Measurements from ENCODE around the gene FAM120B.

Gene FAM120B

GRCh38 chr6:170452767-170453545, 146.4 kb downstream of the FAM120B start:
- Histone ChIP-seq H3K4me1 (ENCODE audit: control insufficient read depth, insufficient read depth, low read length) (no peaks in the 10 kb centered on the region), H3K36me3 (ENCODE audit: control insufficient read depth in 2 of 2, insufficient read depth in 2 of 2, low read length in 2 of 2) (no peaks in the 10 kb centered on the region), H3K27ac (ENCODE audit: low read length) (no peak overlapping the region), H3K27me3 (ENCODE audit: control insufficient read depth in 1 of 2, insufficient read depth in 2 of 2, low read length in 2 of 2) (no peaks in the 10 kb centered on the region), H3K4me3 (ENCODE audit: low read length in 2 of 2) (no peak overlapping the region), H3K9me3 (ENCODE audit: control insufficient read depth in 2 of 2, low read length in 2 of 2) (no peaks in the 10 kb centered on the region), H3K9ac (ENCODE audit: low read length in 2 of 2) (no peak overlapping the region)

GRCh38 chr6:170453586-170454511, 147.3 kb downstream of the FAM120B start:
- Histone ChIP-seq H3K27me3 (ENCODE audit: control insufficient read depth in 1 of 2, insufficient read depth in 2 of 2, low read length in 2 of 2) (no peaks in the 10 kb centered on the region), H3K4me3 (ENCODE audit: low read length in 2 of 2) (no peak overlapping the region), H3K9ac (ENCODE audit: low read length in 2 of 2) (no peak overlapping the region), H3K4me1 (ENCODE audit: control insufficient read depth, insufficient read depth, low read length) (no peaks in the 10 kb centered on the region), H3K27ac (ENCODE audit: low read length) (no peak overlapping the region), H3K9me3 (ENCODE audit: control insufficient read depth in 2 of 2, low read length in 2 of 2) (no peaks in the 10 kb centered on the region), H3K36me3 (ENCODE audit: control insufficient read depth in 2 of 2, insufficient read depth in 2 of 2, low read length in 2 of 2) (no peaks in the 10 kb centered on the region)

- H3K27me3 ChIP-seq (ENCODE audit: control insufficient read depth in 1 of 2, insufficient read depth in 2 of 2, low read length in 2 of 2): no peaks in the 10 kb centered on the region
- H3K9me3 ChIP-seq (ENCODE audit: control insufficient read depth in 2 of 2, low read length in 2 of 2): no peaks in the 10 kb centered on the region
- no peak overlapping the region for H3K4me3 ChIP-seq (ENCODE audit: low read length in 2 of 2)
- no peaks in the 10 kb centered on the region for H3K36me3 ChIP-seq (ENCODE audit: control insufficient read depth in 2 of 2, insufficient read depth in 2 of 2, low read length in 2 of 2)
- no peak overlapping the region for H3K27ac ChIP-seq (ENCODE audit: low read length)
- H3K4me1 ChIP-seq (ENCODE audit: control insufficient read depth, insufficient read depth, low read length): no peaks in the 10 kb centered on the region
- no peak overlapping the region for H3K9ac ChIP-seq (ENCODE audit: low read length in 2 of 2)
Observed at GRCh38 chr6:170454512-170455285, 148.1 kb downstream of the FAM120B start.

DNA sequence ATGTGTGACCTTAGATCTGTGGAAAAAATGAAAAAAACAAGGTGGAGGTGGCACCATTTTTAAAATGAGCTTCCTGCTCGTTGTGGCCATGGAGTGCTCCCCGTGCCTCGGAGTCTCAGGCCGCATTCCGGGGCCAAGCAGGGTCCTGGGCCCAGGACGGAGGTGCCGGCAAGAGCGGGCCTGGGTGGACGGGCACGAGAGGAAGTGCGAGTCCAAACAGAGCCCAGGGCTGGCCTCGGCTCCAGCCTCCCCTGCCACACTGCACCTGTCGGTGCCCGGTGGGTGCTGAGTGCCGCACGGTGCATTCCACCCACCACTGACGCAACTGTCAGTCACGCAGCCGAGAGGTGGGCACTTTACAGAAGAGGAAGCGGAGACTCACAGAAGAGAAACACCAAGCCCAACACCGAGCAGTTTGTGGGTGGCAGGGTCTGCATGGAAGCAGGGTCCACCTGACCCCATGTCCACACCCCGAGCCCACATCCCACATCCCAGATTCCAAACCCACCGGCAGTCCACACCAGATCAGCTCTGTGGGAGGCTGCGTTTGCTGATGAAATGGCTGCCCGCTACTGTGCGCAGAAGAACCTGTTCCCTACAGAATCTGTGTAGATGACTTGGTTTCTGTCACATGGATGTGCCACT, 148.9 kb downstream of the FAM120B start:
- Histone ChIP-seq H3K4me1 (ENCODE audit: control insufficient read depth, insufficient read depth, low read length) (no peaks in the 10 kb centered on the region), H3K27me3 (ENCODE audit: control insufficient read depth in 1 of 2, insufficient read depth in 2 of 2, low read length in 2 of 2) (no peaks in the 10 kb centered on the region), H3K36me3 (ENCODE audit: control insufficient read depth in 2 of 2, insufficient read depth in 2 of 2, low read length in 2 of 2) (no peaks in the 10 kb centered on the region), H3K9me3 (ENCODE audit: control insufficient read depth in 2 of 2, low read length in 2 of 2) (no peaks in the 10 kb centered on the region), H3K4me3 (ENCODE audit: low read length in 2 of 2) (no peak overlapping the region), H3K9ac (ENCODE audit: low read length in 2 of 2) (no peak overlapping the region), H3K27ac (ENCODE audit: low read length) (no peak overlapping the region)

DNA sequence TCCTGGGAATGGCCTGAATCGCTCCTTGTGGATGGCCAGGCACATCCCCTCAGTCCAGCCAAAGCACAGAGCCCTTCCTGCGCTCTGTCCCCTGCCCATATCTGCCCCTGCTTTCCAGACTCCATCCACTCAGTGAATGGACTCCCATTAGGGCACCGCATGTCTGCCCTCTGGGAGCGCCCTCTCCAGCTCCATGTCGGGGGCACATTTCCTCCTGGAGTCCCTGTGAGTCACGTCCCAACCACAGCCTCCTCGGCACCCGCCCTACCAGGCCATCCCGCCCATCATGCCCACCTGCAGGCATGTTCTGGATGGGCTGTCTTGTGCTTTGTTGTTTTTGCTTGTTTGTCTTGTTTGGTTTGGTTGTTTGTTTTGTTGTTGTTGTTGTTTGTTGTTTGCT, 149.8 kb downstream of the FAM120B start:
- H3K9ac ChIP-seq (ENCODE audit: low read length in 2 of 2): no peak overlapping the region
- no peaks in the 10 kb centered on the region for H3K4me1 ChIP-seq (ENCODE audit: control insufficient read depth, insufficient read depth, low read length)
- no peaks in the 10 kb centered on the region for H3K36me3 ChIP-seq (ENCODE audit: control insufficient read depth in 2 of 2, insufficient read depth in 2 of 2, low read length in 2 of 2)

More for the DNA sequence above, 149.8 kb downstream of the FAM120B start:
- Histone ChIP-seq H3K27me3 (ENCODE audit: control insufficient read depth in 1 of 2, insufficient read depth in 2 of 2, low read length in 2 of 2) (no peaks in the 10 kb centered on the region), H3K4me3 (ENCODE audit: low read length in 2 of 2) (no peak overlapping the region), H3K9me3 (ENCODE audit: control insufficient read depth in 2 of 2, low read length in 2 of 2) (no peaks in the 10 kb centered on the region), H3K27ac (ENCODE audit: low read length) (no peak overlapping the region)

All from stomach smooth muscle (tissue), 2 donors.